Naive thymus-derived CD8-positive, alpha-beta T cell (primary cell): ENCODE measurements around the gene PRKAG1. TPM values are rescaled to one million over a fixed set of nuclear protein-coding genes. Genes with fewer than 3 reads are reported as not detected.

Experiments
- ATAC-seq, 2 donors: fragments of 150-1000 bp; cut with Tn5 transposase in 1 of 2; sonication (Bioruptor Pico), chemical (Tn5 transposase) in 1 of 2; 1 replicate in 1 of 2; 2 replicates in 1 of 2; pipeline ENCODE4 v1.10.0; 2021; ENCODE audit warnings: mild to moderate bottlenecking in 2 of 2, moderate library complexity in 2 of 2
- POLR2A ChIA-PET: fragments of 350-600 bp; sonication (Branson Sonifier 250); formaldehyde crosslinking; loops from one replicate; lab custom pipeline; 2021; ENCODE audit warnings: antibody characterized with exemption; lab: Charles Lee
- DNase-seq, 10 donors: peaks; one replicate each; pipeline versions ENCODE4 v3.0.0 to v3.0.0-alpha.2; 2020 to 2022
- H3K27ac Mint-ChIP-seq, 10 donors: one replicate each; pipeline ENCODE4 v1.8.0; 2020 to 2022; ENCODE audit warnings: mild to moderate bottlenecking in 10 of 10, mixed read lengths in 10 of 10, moderate library complexity in 4 of 10, inconsistent platforms in 1 of 10
- H3K27me3 Mint-ChIP-seq, 5 donors: one replicate each; pipeline ENCODE4 v1.8.0; 2021 to 2022; ENCODE audit warnings: mixed read lengths in 5 of 5
- H3K36me3 Mint-ChIP-seq, 3 donors: one replicate each; pipeline ENCODE4 v1.8.0; 2020 to 2022; ENCODE audit warnings: mixed read lengths in 3 of 3, mild to moderate bottlenecking in 2 of 3, inconsistent platforms in 1 of 3
- H3K4me1 Mint-ChIP-seq, 4 donors: one replicate each; pipeline ENCODE4 v1.8.0; 2021 to 2022; ENCODE audit warnings: mixed read lengths in 4 of 4
- H3K4me3 Mint-ChIP-seq, 10 donors: one replicate each; pipeline ENCODE4 v1.8.0; 2020 to 2022; ENCODE audit warnings: mild to moderate bottlenecking in 10 of 10, mixed read lengths in 10 of 10, moderate library complexity in 6 of 10, inconsistent platforms in 1 of 10
- H3K9me3 Mint-ChIP-seq, 9 donors: one replicate each; pipeline ENCODE4 v1.8.0; 2020 to 2022; ENCODE audit warnings: mixed read lengths in 9 of 9, mild to moderate bottlenecking in 3 of 9, inconsistent platforms in 1 of 9, moderate library complexity in 1 of 9
- polyA plus RNA-seq, 3 donors: library from polyadenylated mRNA; unstranded; fragments of 300-500 nt; fragmentation: Illumina TruSeq; gene quantifications; one replicate each; pipeline ENCODE4 v1.2.3, GENCODE V29; 2021
- total RNA-seq, 8 experiments: library from RNA in 2 of 8; stranded (reverse) in 2 of 8; gene quantifications; one replicate each; pipeline ENCODE4 v1.2.3 and lab custom pipeline; 2021 to 2026

PRKAG1 gene
- total and polyA plus RNA-seq, 5 experiments from 2014 or later: 29.2 to 49.5 (median 39.5) TPM

- DNase-seq (no peak), ATAC-seq (no peak)
- H3K36me3 Mint-ChIP-seq: no peaks in the 10 kb centered on the region
- POLR2A ChIA-PET: interaction anchor here (2.0 kb wide), 1 partner anchor 9 kb away, joined by 8 read pairs; the partner anchor contains the start of gene ARF3
- no peaks in the 10 kb centered on the region for H3K9me3 Mint-ChIP-seq
- H3K4me3 Mint-ChIP-seq: no peak overlapping the region
- peaks cover 0 to 4% (median 1%) of the 10 kb centered on the region in 5 donors for H3K27me3 Mint-ChIP-seq
- peaks cover 3 to 14% (median 9%) of the 10 kb centered on the region in 4 donors for H3K4me1 Mint-ChIP-seq
- no peak overlapping the region for H3K27ac Mint-ChIP-seq
Measured at GRCh38 chr12:48965298-48965838, 53.2 kb downstream of the PRKAG1 start.

DNA sequence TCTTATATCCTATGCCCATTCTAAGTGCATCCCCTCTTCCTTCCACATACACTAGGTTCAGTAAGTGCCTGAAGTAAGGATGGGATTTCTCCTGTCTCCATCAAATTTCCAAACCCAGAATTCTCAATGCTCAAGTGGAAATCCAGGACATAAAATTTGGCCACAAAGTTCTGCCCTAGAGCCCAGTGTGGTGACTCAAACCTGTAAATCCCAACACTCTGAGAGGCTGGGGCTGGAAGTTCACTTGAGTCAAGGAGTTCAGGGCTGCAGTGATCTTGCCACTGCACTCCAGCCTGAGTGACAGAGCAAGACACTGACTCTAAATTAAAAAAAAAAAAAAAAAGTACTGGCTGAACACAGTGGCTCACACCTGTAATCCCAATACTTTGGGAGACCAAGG is 56.8 kb downstream of the PRKAG1 start:
- H3K4me3 Mint-ChIP-seq: no peak overlapping the region
- peaks cover 0 to 2% (median 0%) of the 10 kb centered on the region in 5 donors for H3K27me3 Mint-ChIP-seq
- no peak overlapping the region for H3K27ac Mint-ChIP-seq
- ATAC-seq (no peak), DNase-seq (no peak)
- H3K9me3 Mint-ChIP-seq: no peaks in the 10 kb centered on the region
- POLR2A ChIA-PET: no interaction called here
- no peaks in the 10 kb centered on the region for H3K36me3 Mint-ChIP-seq
- peaks cover 8 to 13% (median 12%) of the 10 kb centered on the region in 4 donors for H3K4me1 Mint-ChIP-seq

GRCh38 chr12:48961331-48961730 is 57.2 kb downstream of the PRKAG1 start:
- Mint-ChIP-seq H3K27me3 (peaks cover 0 to 2% (median 0%) of the 10 kb centered on the region in 5 donors), H3K36me3 (no peaks in the 10 kb centered on the region), H3K4me1 (peaks cover 12 to 18% (median 16%) of the 10 kb centered on the region in 4 donors), H3K4me3 (no peak overlapping the region), H3K9me3 (no peaks in the 10 kb centered on the region), H3K27ac (no peak overlapping the region)
- ATAC-seq (no peak), DNase-seq (no peak)
- POLR2A ChIA-PET: no interaction called here

- Mint-ChIP-seq H3K27me3 (peaks cover 0 to 2% (median 0%) of the 10 kb centered on the region in 5 donors), H3K4me1 (peaks cover 17 to 23% (median 21%) of the 10 kb centered on the region in 4 donors), H3K9me3 (no peaks in the 10 kb centered on the region), H3K27ac (no peak overlapping the region), H3K4me3 (no peak overlapping the region), H3K36me3 (no peaks in the 10 kb centered on the region)
- ATAC-seq (no peak), DNase-seq (no peak)
- POLR2A ChIA-PET: interaction anchor here (0.7 to 0.9 kb wide), 2 partner anchors 17 to 19 kb away, joined by 3 read pairs; no protein-coding TSS in a partner anchor
Measured at GRCh38 chr12:48960834-48961233, 57.7 kb downstream of the PRKAG1 start.

GRCh38 chr12:48958049-48958388 is 60.6 kb downstream of the PRKAG1 start:
- ATAC-seq: no peak
- Mint-ChIP-seq H3K27me3 (peaks cover 0 to 2% (median 0%) of the 10 kb centered on the region in 5 donors), H3K4me1 (peaks cover 25 to 48% (median 44%) of the 10 kb centered on the region in 4 donors), H3K4me3 (peak overlapping the region; percentile 91 to 99 (median 98)), H3K36me3 (peaks cover 0 to 3% (median 0%) of the 10 kb centered on the region in 3 donors), H3K9me3 (no peaks in the 10 kb centered on the region), H3K27ac (peak overlapping the region in 9 of 10 donors; percentile 75 to 97 (median 95))
- POLR2A ChIA-PET: interaction anchor here (0.6 to 3.0 kb wide), 10 partner anchors 8 to 106 kb away, joined by 3 to 18 read pairs (median 4); partner anchors contain the start of genes DDX23, FKBP11 and WNT1
- no peak for DNase-seq

DNA sequence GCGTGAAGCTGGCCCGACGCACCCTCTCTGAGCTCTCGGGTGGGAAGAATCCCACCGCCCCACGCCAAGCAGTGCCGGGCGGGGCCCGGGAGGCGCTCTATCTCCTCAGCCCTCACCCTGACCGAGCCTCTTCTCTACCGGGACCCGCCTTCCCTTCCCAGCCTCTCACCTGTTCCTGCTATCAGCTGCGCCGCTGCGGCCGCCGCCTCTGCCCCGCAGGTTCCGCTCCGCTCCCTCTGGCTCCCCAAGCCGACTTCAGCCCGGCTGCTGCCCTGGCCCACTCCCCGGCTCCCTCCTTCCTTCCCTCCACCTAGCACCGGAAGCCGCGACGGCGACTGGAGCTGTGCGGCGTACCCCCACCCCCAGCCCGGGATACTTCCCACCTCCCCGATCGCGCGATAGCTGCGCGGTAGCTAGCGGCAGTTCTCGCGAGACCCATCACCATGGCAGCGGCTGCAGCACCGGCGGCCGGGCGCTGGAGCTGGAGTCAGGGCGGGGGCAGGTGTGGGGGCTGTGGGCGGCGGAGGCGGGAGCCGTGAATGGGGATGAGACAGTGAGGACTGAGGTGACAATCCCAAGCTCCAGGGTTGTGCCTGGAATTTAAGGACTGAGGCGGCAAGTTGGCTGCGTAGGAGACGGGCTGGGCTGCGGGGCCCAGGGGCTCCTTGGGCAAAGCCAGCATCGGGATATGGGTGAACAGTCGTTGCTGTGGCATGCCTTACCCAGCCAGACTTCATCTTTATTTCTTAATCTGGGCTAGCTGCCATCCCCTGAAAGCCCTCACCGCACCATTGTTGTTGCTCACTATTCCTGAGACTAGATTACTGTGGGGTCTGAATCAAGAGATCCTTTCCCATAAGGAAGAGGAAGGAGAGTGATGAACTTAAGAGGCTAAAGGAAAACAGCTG is 61.2 kb downstream of the PRKAG1 start, which contains the start of gene ARF3:
Gene ARF3 (minus strand): TSS at position 347 of the 908 bp plus-strand sequence. CDS start 16,392 bp downstream, outside the sequence.
- POLR2A ChIA-PET: interaction anchor here (0.6 to 3.0 kb wide), 18 partner anchors 9 to 758 kb away, joined by 3 to 18 read pairs (median 3); partner anchors contain the start of genes DDX23, FKBP11 and WNT1
- peaks cover 0 to 2% (median 0%) of the 10 kb centered on the region in 5 donors for H3K27me3 Mint-ChIP-seq
- H3K36me3 Mint-ChIP-seq: peaks cover 0 to 9% (median 0%) of the 10 kb centered on the region in 3 donors
- DNase-seq: peak; percentile 88 to 96 (median 92)
- peak within 1 kb of the TSS; percentile 86 to 97 (median 95) for H3K27ac Mint-ChIP-seq
- ATAC-seq: peak; percentile 94
- H3K9me3 Mint-ChIP-seq: no peaks in the 10 kb centered on the region
- peaks cover 26 to 54% (median 46%) of the 10 kb centered on the region in 4 donors for H3K4me1 Mint-ChIP-seq
- H3K4me3 Mint-ChIP-seq: peak within 1 kb of the TSS; percentile 91 to 99 (median 98)

DNA sequence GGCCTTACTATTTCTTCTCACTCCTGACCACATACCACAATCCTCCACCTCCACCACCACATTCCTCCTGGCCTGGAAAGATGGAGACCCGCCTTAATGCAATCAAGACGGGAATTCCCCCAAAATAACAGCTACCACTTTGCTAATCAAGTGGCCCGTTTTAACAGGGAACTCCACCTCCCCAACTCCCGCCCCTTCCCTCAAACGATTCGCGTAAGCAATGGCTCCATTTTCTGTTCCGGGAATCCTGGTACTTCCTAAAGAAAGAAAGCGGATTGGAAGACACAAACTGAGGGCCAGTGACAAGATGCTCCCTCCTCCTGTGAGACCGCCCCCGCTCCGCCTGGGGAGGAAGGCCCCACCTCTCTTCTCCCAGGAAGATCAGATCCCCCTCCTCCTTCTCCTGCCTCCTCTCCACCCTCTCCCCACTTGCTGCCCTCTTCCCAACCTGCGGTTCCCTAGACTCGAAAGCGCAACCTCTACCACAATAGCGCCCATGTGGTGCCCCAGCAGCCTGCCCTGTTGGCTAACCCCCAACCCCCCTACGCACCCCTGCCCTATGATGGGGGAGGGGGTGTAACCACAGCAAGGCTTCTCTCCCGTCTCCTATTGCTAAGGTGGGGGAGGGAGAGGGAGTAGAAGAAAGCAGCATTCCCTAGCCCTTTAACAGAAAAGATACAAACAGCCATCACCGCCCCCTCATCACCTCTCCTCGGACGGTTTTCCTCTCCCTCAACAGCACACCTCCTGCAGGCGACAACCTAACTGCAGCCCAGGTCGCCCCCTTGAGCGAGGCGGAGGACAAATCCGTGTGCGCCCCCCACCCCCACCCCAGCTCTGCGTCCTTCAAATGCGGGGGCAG is 62.1 kb downstream of the PRKAG1 start:
- POLR2A ChIA-PET: interaction anchor here (0.7 to 3.0 kb wide), 13 partner anchors 9 to 757 kb away, joined by 3 to 18 read pairs (median 3); partner anchors contain the start of genes DDX23, FKBP11 and WNT1
- peaks cover 0 to 2% (median 0%) of the 10 kb centered on the region in 5 donors for H3K27me3 Mint-ChIP-seq
- H3K4me1 Mint-ChIP-seq: peaks cover 28 to 57% (median 49%) of the 10 kb centered on the region in 4 donors
- H3K4me3 Mint-ChIP-seq: peak overlapping the region; percentile 91 to 99 (median 98)
- ATAC-seq (peak; percentile 41 to 47), DNase-seq (peak in 2 of 10 donors; percentile 17 to 34)
- peaks cover 0 to 16% (median 0%) of the 10 kb centered on the region in 3 donors for H3K36me3 Mint-ChIP-seq
- H3K9me3 Mint-ChIP-seq: no peaks in the 10 kb centered on the region
- H3K27ac Mint-ChIP-seq: peak overlapping the region; percentile 74 to 97 (median 94)

GRCh38 chr12:48954841-48955501 is 63.6 kb downstream of the PRKAG1 start:
- peak overlapping the region in 3 of 10 donors; percentile 0 to 74 (median 29) for H3K27ac Mint-ChIP-seq
- no peak for ATAC-seq
- H3K4me1 Mint-ChIP-seq: peaks cover 30 to 57% (median 49%) of the 10 kb centered on the region in 4 donors
- H3K9me3 Mint-ChIP-seq: no peaks in the 10 kb centered on the region
- peak overlapping the region in 9 of 10 donors; percentile 1 to 98 (median 96) for H3K4me3 Mint-ChIP-seq
- H3K27me3 Mint-ChIP-seq: no peaks in the 10 kb centered on the region
- peaks cover 0 to 18% (median 0%) of the 10 kb centered on the region in 3 donors for H3K36me3 Mint-ChIP-seq
- POLR2A ChIA-PET: interaction anchor here (1.1 to 3.0 kb wide), 2 partner anchors 11 to 15 kb away, joined by 3 to 8 read pairs; no protein-coding TSS in a partner anchor
- DNase-seq: no peak

DNA sequence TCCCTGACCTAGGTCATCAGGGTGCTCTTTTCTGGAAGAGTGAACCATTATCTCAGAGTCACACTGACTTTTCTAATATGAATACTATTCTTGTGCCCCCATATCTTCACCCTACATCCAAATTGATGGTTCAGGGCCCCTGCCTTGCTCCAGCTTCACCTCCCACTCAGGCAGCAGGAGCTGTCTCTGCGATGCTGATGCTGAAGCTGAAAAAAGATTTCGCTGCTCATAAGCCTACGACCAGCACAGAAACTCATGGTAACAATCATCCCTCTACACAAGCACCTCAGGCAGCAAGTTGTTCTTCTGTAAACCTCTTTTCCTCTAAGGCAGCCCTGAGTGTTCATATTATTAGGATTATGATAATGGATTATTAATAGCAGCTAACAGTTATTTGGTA is 64.5 kb downstream of the PRKAG1 start:
- Mint-ChIP-seq H3K4me1 (peaks cover 32 to 58% (median 50%) of the 10 kb centered on the region in 4 donors), H3K36me3 (peaks cover 0 to 21% (median 3%) of the 10 kb centered on the region in 3 donors), H3K9me3 (no peaks in the 10 kb centered on the region), H3K27me3 (no peaks in the 10 kb centered on the region), H3K27ac (peak overlapping the region in 1 of 10 donors; percentile 71), H3K4me3 (no peak overlapping the region)
- POLR2A ChIA-PET: interaction anchor here (0.6 kb wide), 1 partner anchor 228 kb away, joined by 4 read pairs; no protein-coding TSS in a partner anchor
- no peak for ATAC-seq
- DNase-seq: no peak

GRCh38 chr12:48952691-48953090 is 65.9 kb downstream of the PRKAG1 start:
- Mint-ChIP-seq H3K27ac (no peak overlapping the region), H3K27me3 (no peaks in the 10 kb centered on the region), H3K9me3 (no peaks in the 10 kb centered on the region), H3K4me3 (no peak overlapping the region), H3K4me1 (peaks cover 32 to 63% (median 52%) of the 10 kb centered on the region in 4 donors), H3K36me3 (peaks cover 0 to 23% (median 3%) of the 10 kb centered on the region in 3 donors)
- POLR2A ChIA-PET: interaction anchor here (0.5 to 1.4 kb wide), 4 partner anchors 27 to 313 kb away, joined by 3 to 4 read pairs (median 3); partner anchors contain the start of gene FKBP11
- DNase-seq: no peak
- no peak for ATAC-seq
